ENCODE results near the gene PBX1.

- no peak for TF ChIP-seq TCF12 (IDR thresholded peaks at IDR 0.05; ENCODE audit: low read depth, low read length)
- no peak for TF ChIP-seq EZH2 (IDR thresholded peaks at IDR 0.05; ENCODE audit: borderline replicate concordance, control insufficient read depth, low read depth, low read length)
Observed at GRCh38 chr1:164559342-164560051, 513 bp downstream of the PBX1 start.
